Metanephros (tissue), 2 donors: Measurements from ENCODE around the gene USP54. TPM values are rescaled to one million over a fixed set of nuclear protein-coding genes. Genes with fewer than 3 reads are reported as not detected.

Source experiments
- small RNA-seq: library from RNA; depleted of rRNA; stranded (forward); fragments of <200 nt; gene quantifications from one replicate; pipeline ENCODE3, GENCODE V24; 2014; ENCODE audit warnings: low replicate concordance
- total RNA-seq: library from RNA; depleted of rRNA; stranded (reverse); fragments of >200 nt; gene quantifications from one replicate; pipeline ENCODE4 v1.2.3, GENCODE V29; 2014

Gene USP54
- 23.5 TPM for total RNA-seq

GRCh38 chr10:73590881-73591799 lies at the start of gene USP54:
USP54 (minus strand) TSS chr10:73591342; CDS start chr10:73575658, 15,684 bp downstream.

GRCh38 chr10:73495884-73496674 lies 95.1 kb downstream of the USP54 start, which contains the start of gene PPP3CB:
PPP3CB (minus strand) TSS chr10:73496024; CDS start chr10:73495889, 135 bp downstream.

Small RNA genes lying within 50 kb of the gene (small RNA-seq; reads per million reads assigned to genes)
- gene RNU6-883P = not detected

Other genes starting within 250 kb of the USP54 start
- 5.7 TPM for gene CFAP70, start 232.5 kb downstream of the USP54 start, total RNA-seq
- 78.0 TPM for gene ANXA7, start 177.3 kb downstream of the USP54 start, total RNA-seq
- gene MSS51, start 157.8 kb downstream of the USP54 start, total RNA-seq = 4.1 TPM
- 57.5 TPM for gene PPP3CB, start 95.3 kb downstream of the USP54 start, total RNA-seq
- gene MYOZ1, start 50.1 kb upstream of the USP54 start, total RNA-seq = 196 TPM
- gene SYNPO2L, start 64.7 kb upstream of the USP54 start, total RNA-seq = 5.0 TPM
- 9.9 TPM for gene AGAP5, start 106.8 kb upstream of the USP54 start, total RNA-seq
- gene SEC24C, start 153.0 kb upstream of the USP54 start, total RNA-seq = 52.0 TPM
- 28.3 TPM for gene CHCHD1, start 190.7 kb upstream of the USP54 start, total RNA-seq
- 116 TPM for gene ZSWIM8, start 194.3 kb upstream of the USP54 start, total RNA-seq
- 36.8 TPM for gene NDST2, start 220.3 kb upstream of the USP54 start, total RNA-seq